Left ventricle myocardium superior (tissue), 1 donor: ENCODE results near the gene TMEM221. TPM values are rescaled to one million over a fixed set of nuclear protein-coding genes. Genes with fewer than 3 reads are reported as not detected.

Experiments used
- ATAC-seq: fragments of 200-7000 bp; cut with Tn5 transposase; one replicate; pipeline ENCODE4 v1.9.1; 2020; ENCODE audit warnings: mild to moderate bottlenecking, moderate library complexity
- DNase-seq: peaks from one replicate; pipeline ENCODE4 v3.0.0-alpha.2; 2020
- intact Hi-C: fragments of 100-400 bp; cut with micrococcal nuclease; formaldehyde crosslinking; loops from one replicate; pipeline ENCODE4 v1.11.0; 2022
- long read RNA-seq: library from polyadenylated mRNA; unstranded; transcript quantifications from one replicate; pipeline ENCODE4 v2.0.0, GENCODE V29; 2021
- total RNA-seq: library from RNA; stranded (reverse); fragmentation: NEBNext Ultra II Directional; extraction: Animal tissue kit (Norgen Biotek cat#: 25700); gene quantifications from one replicate; pipeline ENCODE4 v1.2.1, GENCODE V29; 2021
- donor health status: DM: no; HTN: yes; CAD: no; lungs with severe emphysema.

The TMEM221 gene
- not detected for total RNA-seq
- long read RNA-seq, result 0 reads

DNA sequence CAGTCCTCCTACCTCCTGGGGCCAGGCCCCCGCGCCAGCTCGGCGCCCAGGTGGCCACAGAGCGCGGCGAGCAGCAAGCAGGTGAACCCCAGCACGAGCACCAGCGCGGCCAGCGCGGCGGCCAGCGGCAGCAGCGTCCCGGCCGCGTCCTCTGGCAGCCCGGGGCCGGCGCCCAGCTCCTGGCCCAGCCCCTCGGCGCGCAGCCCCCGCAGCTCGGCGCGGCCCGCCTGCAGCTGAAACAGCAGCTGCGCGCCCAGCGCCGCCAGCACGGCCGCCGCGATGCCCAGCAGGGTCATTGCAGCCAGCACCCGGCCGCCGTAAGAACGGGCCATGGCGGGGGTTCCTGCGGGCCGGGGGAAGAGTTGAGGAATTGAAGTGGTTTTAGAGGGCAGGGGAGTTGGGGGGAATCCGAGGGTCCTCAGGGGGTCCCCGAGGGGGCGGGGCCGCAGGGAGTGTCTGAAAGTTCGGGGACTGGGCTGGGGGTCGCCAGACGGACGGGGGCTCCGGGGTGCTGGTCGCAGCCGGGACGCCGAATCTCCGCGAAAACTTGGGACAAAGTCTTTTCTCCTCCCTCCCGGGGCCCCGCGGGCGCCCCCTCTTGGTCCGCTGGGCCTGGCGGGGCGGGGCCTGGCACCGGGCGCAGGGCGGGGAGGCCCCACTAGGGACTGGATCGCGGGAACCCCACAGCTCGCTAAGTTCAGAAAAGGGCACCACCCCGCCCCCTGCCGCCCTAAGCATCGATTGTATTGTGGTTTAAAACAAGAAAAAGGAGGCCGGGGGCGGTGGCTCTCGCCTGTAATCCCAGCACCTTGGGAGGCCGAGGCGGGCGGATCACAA, at the start of gene TMEM221:
Gene TMEM221 (minus strand): TSS at position 538 of the 837 bp plus-strand sequence. CDS start 206 bp downstream, at position 332.
- DNase-seq (peak; percentile 63), ATAC-seq (peak; percentile 80)

DNA sequence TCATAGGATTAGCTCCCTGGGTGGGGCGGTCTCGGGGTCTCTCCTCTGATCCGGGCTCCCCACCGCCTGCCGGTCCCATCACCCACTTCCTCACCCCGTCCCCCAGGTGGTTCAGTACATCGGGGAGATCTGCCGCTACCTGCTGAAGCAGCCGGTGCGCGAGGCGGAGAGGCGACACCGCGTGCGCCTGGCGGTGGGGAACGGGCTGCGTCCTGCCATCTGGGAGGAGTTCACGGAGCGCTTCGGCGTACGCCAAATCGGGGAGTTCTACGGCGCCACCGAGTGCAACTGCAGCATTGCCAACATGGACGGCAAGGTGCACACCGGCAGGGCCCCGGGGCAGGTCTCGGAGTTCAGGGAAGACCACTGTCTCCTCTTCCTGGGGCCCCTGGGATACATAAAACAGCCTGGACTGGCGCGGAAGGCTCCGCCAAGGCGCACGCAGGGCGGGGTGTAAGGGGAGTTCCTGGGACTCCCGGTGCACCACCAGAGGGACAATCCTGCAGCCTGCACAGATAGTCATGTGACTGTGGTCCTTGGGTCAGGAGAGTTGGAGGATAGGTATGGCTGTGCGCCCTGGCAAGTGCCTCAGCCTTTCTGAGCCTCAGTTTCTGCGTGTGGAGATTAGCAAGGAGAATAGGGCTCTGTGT, 48.8 kb upstream of the TMEM221 start:
- DNase-seq (no peak), ATAC-seq (no peak)
- intact Hi-C loops, result no loop called here

More for the DNA sequence above, at the start of gene TMEM221:
- intact Hi-C loops, result no loop called here

DNA sequence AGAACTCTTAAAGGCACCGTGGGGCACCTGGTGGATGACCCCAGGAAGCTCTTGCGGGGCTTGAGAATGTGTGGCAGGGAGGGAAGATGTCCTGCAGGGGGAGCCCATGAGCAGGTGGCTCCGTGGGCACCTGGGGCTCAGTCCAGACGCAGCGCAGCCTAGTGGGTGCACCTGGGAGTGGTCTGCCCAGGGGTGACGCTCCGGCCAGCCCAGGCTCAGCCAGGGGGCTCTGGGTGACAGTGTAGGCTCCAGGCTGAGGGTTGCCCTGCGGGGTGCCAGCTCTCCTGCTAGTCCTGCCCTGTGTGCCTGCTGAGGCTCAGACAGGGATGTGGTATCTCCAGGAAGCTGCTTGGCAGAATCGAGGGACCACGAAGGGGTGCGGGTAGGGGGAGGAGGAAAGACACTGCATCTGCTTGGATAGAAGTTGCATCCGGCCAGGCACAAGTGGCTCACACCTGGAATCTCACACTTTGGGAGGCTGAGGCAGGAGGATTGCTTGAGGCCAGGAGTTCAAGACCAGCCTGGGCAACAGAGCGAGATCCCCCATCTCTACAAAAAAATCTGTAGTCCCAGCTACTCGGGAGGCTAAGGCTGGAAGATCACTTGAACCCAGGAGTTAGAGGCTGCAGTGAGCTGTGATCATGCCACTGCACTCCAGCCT, 48.0 kb upstream of the TMEM221 start:
- ATAC-seq (peak; percentile 71), DNase-seq (peak; percentile 81)
- intact Hi-C loops, result no loop called here

DNA sequence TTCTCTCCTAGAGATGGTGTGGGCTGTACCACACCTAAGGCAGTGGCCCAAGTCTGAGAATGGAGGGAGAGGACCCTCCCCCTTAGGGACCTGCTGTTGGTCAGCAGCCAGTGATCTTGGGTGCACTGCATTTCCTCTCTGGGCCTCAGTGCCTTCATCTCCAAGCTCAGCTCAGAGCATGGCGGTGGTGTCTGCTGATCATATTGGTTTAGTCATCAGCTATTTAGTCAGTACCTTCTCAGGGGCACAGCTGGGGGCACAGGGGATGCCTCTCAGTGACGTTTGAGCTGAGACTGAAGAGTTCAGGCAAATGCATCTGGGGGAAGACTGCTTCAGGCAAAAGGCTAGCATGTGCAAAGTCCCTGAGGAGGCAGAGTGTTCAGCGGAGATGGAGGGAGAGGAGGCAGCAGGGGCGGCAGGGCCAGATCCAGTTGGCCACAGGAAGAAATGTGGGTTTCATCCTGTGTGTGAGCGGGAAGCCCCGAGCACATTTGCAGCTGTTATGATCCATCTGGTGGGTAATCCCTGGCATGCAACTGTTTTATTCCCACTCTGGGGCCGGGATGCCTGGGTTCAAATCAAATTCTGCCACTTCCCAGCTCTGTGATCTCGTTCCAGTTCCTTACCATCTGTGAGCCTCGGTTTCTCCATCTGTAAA, 47.3 kb upstream of the TMEM221 start:
- no peak for ATAC-seq
- intact Hi-C loops, result no loop called here
- no peak for DNase-seq

DNA sequence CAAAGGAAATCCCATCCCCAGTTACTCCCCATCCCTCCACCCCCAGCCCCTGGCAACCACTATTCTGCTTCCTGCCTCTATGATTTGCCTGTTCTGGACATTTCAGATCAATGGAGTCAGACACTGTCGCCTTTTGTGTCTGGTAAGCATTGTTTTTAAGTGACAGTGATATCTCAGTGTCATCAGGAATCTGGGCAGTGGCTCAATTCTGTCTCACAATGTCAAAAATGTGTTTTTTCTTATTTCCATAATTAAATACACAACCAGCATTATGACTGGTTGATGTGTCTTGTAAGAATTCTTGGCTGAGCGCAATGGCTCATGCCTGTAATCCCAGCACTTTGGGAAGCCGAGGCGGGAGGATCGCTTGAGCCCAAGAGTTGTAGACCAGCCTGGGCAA, 42.8 kb upstream of the TMEM221 start:
- intact Hi-C loops, result no loop called here
- DNase-seq, result no peak
- no peak for ATAC-seq

DNA sequence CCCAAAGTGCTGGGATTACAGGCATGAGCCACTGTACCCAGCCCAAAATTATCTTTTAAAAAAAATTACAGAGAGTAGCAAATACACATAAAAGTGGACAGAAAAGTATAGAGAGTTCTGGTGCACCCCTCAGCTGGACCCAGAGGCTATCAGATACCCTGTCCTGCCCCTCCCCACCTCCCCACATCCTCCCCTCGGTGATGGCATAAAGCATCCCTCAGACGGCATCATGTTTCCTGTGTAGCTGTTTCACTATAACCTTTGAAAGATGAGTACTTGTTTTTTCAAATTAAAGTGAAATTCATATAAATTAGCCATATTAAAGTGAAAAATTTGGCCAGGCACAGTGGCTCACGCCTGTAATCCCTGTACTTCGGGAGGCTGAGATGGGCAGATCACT, 41.9 kb upstream of the TMEM221 start:
- intact Hi-C loops, result no loop called here
- no peak for ATAC-seq
- no peak for DNase-seq

DNA sequence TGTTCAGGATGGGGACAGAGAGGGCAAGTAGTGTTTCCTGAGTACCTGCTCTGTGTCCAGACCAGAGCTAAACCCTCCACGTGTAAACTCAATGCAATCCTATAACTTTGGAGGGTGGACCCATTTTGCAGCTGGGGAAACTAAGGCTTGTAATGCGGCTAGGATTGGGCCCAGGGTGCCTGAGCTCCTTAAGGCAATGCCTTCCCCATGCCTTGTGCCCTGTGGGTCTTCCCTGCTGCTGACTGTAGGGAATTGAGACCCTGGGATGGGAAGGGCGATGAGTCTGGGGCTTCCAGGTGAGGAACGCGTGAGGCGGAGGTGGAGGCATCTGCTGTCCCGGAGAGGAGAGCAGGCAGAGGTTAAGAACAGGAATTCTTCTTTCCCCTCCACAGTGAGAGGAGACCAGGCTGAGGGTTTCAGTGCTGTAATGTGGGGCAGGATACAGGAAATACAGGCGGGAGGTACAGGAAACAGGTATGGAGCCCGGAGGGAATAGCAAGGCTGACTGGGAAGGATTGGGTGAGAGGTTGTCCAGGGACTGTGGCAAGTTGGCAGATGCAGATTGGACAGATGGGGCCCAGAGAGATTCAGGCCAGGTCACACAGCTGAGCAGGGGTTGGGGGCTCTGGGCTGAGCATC, 41.0 kb upstream of the TMEM221 start:
- ATAC-seq (no peak), DNase-seq (no peak)
- intact Hi-C loops, result no loop called here

DNA sequence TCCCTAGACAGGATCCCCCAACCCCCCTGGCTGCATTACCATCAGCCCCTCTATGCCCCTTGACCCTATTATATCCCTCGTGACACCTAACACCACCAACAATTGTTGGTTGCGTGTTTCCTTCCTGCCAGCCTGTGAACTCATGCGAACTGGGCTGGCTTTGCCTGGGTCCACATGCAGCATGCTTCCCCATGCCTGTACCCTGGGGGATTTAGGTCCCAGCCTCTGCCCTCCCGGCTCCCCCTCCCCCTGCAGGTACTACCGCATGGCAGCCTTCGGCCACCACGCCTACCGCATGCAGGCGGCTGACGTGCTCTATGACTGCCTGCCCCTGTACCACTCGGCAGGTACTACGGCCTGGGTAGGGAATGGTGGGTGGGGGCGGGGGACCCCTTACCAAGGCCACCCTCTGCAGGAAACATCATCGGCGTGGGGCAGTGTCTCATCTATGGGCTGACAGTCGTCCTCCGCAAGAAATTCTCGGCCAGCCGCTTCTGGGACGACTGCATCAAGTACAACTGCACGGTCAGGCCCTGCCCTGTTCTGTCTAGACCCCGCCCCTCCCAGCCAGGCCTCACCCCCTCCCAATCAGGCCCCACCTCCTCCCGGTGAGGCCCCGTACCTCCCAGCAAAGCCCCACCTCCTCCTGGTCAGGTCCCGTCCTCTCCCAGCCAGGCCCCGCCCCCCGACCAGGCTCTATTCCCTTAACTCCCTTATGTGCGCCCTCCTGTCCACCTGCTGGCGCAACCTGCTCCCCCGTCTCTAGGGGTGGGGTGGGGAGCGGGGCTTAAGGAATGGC, 40.3 kb upstream of the TMEM221 start:
- peak; percentile 67 for DNase-seq
- intact Hi-C loops, result no loop called here
- ATAC-seq, result peak; percentile 74

DNA sequence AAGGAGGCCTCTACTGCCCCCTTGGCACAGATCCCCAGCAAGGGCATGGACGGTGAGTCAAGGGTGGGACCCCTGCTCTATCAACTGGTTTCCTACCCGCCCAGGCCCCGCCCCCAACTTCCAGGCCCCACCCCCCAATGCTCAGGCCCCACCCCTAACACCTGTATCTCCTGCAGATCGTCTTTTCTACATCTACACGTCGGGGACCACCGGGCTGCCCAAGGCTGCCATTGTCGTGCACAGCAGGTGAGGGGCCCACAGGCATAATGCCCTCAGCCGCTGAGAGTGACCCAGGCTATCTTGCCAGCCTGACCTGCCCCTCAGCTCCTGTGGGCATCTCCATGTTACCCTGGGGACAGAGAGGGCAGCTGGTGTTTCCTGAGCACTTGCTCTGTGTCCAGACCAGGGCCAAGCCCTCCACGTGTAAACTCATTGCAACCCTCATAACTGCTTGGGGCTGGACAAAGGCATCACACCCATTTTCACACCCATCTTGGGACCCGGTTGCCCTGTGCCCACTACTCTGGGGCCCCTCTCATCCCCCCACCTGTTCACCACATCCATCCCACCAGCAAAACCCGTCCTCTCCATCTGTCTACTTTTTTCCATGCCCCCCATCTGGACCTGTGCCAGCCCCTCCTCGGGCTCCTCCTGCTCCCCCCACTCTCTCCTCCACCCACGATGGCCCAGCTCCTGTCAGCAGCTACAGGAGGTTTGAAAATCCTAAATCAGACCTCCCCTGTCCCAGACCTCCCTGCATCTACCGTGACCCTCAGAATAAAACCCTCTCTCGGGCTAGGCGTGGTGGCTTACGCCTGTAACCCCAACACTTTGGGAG, 39.0 kb upstream of the TMEM221 start:
- DNase-seq, result no peak
- no peak for ATAC-seq
- intact Hi-C loops, result no loop called here

DNA sequence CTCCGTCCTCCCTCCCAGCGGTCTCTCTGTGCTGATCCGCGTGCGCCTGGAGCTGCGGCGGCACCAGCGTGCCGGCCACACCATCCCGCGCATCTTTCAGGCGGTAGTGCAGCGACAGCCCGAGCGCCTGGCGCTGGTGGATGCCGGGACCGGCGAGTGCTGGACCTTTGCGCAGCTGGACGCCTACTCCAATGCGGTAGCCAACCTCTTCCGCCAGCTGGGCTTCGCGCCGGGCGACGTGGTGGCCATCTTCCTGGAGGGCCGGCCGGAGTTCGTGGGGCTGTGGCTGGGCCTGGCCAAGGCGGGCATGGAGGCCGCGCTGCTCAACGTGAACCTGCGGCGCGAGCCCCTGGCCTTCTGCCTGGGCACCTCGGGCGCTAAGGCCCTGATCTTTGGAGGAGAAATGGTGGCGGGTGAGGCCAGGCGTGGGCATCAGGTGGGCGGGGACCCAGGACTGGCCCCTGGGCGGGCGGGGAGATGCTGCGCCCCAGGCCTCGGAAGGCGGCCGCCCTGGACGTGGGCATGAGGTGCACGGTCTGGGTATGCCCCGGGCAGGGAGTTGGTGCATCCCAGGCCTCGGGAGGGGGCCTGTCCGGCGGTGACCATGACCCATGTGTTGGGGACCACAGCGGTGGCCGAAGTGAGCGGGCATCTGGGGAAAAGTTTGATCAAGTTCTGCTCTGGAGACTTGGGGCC, 38.2 kb upstream of the TMEM221 start:
- ATAC-seq (no peak), DNase-seq (no peak)
- intact Hi-C loops, result no loop called here

DNA sequence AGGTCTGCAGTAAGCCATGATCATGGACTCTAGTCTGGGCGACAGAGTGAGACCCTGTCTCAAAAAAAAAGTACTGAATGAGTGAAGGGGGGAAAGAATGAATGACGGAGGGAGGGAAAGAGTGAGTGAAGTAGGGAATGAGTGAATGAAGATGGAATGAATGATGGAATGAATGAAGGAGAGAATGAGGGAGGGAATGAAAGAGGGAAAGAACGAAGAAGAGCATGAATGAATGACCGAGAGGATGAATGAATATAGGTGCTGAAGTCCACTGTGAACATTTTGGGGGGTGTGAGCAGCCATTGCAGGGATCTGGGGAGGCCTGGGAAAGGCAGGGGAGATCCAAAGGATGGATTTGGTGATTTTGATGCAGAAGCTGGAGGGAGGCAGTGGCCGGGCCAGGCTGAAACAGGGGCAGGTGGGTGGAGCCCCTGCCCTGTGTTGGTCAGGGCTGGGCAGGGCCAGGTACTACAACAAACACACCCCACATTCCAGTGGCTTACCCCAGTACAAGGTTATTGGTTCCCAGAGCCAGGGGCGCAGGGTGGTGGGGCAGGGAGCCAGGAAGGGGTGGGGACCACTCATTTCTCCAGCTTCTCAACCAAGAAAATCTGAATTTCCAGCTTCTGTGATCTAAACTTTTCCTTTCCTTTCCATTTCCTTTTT, 36.2 kb upstream of the TMEM221 start:
- DNase-seq, result no peak
- no peak for ATAC-seq
- intact Hi-C loops, result no loop called here

DNA sequence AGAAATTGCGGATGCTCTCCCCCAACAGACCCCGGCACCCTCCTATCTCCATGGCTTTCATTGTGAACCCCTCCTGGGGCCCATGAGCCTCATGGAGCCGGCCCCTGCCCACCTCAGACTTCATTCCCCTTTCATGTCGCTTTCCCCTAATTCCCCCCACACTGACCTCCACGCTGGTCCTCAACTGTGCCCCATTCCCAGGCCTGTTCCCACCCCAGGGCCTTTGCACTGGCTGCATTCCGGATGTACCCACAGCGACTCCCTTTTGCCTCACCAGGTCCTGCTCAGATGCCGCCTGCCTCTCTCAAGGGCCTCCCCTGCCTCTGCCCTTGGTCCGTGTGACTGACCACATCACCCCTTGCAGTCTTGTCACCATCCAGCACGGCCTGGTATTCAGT, 35.1 kb upstream of the TMEM221 start:
- ATAC-seq (no peak), DNase-seq (no peak)
- intact Hi-C loops, result no loop called here

DNA sequence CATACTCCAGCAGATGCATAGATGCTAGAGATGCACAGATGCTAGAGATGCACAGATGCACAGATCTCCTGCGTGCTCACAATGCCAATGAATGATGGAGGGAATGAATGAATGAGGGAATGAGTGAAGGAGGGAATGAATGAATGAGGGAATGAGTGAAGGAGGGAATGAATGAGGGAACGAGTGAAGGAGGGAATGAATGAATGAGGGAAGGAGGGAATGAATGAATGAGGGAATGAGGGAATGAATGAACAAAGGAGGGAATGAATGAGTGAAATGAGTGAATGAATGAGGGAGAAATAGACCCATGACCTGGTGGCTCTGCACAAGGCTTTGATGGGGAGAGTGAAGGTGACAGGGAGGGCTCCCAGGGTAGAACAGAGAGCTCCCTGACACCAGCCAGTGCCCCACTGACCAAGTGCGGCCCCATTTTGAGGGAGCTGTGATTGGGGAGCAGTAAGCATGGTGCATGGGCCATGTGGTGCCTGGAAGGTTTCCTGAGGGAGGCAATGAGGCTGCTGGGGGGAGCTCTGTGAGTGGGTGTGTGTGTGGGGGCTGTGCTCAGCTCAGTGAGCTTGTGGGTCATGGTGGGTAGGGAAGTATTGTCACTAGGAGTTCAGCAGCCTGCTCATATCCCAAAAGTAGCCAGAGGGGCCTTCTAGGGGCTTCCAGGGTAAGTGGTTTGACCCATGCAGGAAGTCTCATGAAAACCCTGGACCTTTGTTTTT, 34.6 kb upstream of the TMEM221 start:
- DNase-seq (no peak), ATAC-seq (no peak)
- intact Hi-C loops, result no loop called here

DNA sequence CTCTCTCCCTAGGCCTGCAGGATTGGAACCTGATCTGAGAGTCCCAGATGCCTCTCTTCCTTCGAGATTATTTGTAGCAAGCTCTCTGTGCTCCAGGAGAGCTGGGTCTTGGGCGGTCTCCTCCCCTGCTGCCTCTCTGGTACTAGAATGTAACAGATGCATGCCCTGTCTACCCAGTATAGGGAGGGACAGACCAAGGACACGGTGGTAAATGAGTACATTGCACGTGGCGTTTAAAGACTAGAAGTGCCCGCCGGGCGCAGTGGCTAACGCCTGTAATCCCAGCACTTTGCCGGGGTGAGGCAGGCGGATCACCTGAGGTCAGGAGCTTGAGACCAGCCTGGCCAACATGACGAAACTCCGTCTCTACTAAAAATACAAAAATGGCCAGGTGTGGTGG, 33.5 kb upstream of the TMEM221 start:
- DNase-seq (no peak), ATAC-seq (no peak)
- intact Hi-C loops, result no loop called here

DNA sequence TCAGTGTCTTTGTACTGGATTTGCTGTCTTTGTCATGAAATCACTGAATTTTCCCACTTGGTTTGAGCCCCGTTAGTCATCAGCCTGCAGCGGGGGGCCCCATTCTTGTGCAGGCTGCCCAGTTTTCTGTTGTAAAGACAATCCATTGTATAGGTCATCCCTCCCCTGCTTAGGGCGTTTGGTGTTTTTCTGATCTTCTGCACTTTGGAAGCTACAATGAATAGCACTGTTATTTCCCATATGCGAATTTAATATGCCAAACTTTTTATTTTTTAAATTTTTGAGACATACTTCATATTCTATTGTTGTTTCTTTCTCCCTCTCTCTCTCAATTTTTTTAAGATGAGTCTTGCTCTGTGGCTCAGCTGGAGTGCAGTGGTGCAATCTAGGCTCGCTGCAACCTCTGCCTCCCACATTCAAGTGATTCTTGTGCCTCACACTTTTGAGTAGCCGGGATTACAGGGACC, 30.9 kb upstream of the TMEM221 start:
- intact Hi-C loops, result no loop called here
- ATAC-seq, result no peak
- no peak for DNase-seq
